ENCODE measurements around the gene PLAC1. TPM values are rescaled to one million over a fixed set of nuclear protein-coding genes. Genes with fewer than 3 reads are reported as not detected.
A peak's percentile ranks its signal among the peaks of the same experiment; 100 is the strongest.

The PLAC1 gene
- total and polyA plus RNA-seq, 11 donors: 0.62 TPM; not detected in 10

GRCh38 chrX:134672101-134672500 lies 13.8 kb upstream of the PLAC1 start:
- Histone ChIP-seq H3K27ac (no peak overlapping the region), H3K4me3 (no peak overlapping the region), H3K4me1 (peaks cover 0 to 4% (median 0%) of the 10 kb centered on the region in 12 donors), H3K9me3 (no peaks in the 10 kb centered on the region), H3K27me3 (no peaks in the 10 kb centered on the region), H3K36me3 (no peaks in the 10 kb centered on the region)
- DNase-seq (no peak), ATAC-seq (no peak)
- 59 to 88% (median 77%) methylated on average over 4 of the region's 4 CpGs for WGBS, 4 donors
- intact Hi-C loops (cut with DNase I): no loop called here
- TF ChIP-seq POLR2A (IDR thresholded peaks at IDR 0.05): no peak
- no peak for TF ChIP-seq CTCF (IDR thresholded peaks at IDR 0.05)

- ATAC-seq: no peak
- no peak overlapping the region for H3K27ac ChIP-seq
Observed at GRCh38 chrX:134671294-134671693, 13.0 kb upstream of the PLAC1 start.

DNA sequence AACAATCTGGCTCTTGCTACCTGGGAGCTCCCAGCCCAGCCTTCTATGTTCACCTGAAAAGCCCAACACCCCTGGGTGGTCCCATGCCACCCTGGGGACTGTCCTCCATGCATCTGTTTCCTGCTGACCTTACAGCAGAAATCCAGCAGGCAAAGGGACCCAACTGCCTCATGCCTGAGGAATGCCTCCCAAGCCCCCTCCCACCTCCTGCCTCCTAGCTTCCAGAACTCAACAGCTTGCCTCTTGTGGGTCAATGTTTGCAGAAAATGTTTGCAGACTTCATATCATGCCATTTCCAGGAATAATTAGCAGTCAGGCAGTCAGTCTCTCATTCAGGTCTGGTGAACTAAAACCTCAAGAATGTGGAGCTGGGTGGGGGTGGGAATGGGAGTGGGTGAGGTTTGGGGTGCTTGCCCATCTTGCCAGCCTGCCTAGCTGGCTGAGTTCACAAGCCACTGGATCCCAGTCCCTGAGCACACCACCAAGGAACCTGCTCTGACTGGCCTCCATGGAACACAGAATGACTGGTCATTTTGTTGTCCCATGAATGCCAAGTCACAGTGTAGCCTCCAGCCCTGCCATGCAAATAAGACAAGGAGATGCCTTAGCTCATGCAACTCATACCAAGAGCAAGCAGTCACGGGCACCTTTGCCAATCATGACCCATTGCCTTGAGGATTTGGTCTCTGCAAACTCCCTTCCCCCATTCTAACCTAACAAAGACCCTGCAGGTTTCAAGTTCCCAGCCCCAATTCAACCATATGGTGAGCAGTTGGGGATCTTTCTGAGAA lies 12.1 kb upstream of the PLAC1 start:
- DNase-seq (no peak), ATAC-seq (peak in 2 of 4 donors; percentile 24 to 49)
- TF ChIP-seq POLR2A (IDR thresholded peaks at IDR 0.05): no peak
- TF ChIP-seq CTCF (IDR thresholded peaks at IDR 0.05): no peak
- H3K27ac ChIP-seq: peak overlapping the region in 1 of 12 donors; percentile 17
- H3K4me1 ChIP-seq: peaks cover 0 to 4% (median 0%) of the 10 kb centered on the region in 12 donors
- 20 to 88% (median 74%) methylated on average over 1 of the region's 1 CpG for WGBS, 4 donors
- H3K9me3 ChIP-seq: no peaks in the 10 kb centered on the region
- no peaks in the 10 kb centered on the region for H3K36me3 ChIP-seq
- intact Hi-C loops (cut with DNase I): no loop called here
- no peak overlapping the region for H3K4me3 ChIP-seq
- H3K27me3 ChIP-seq: no peaks in the 10 kb centered on the region

More at GRCh38 chrX:134671294-134671693, 13.0 kb upstream of the PLAC1 start:
- WGBS, 4 donors: 54 to 75% (median 70%) methylated on average over 6 of the region's 6 CpGs
- TF ChIP-seq POLR2A (IDR thresholded peaks at IDR 0.05) (no peak), CTCF (IDR thresholded peaks at IDR 0.05) (no peak)
- Histone ChIP-seq H3K4me1 (peaks cover 0 to 4% (median 0%) of the 10 kb centered on the region in 12 donors), H3K4me3 (no peak overlapping the region), H3K36me3 (no peaks in the 10 kb centered on the region), H3K27me3 (no peaks in the 10 kb centered on the region), H3K9me3 (no peaks in the 10 kb centered on the region)
- no peak for DNase-seq
- intact Hi-C loops (cut with DNase I): no loop called here

DNA sequence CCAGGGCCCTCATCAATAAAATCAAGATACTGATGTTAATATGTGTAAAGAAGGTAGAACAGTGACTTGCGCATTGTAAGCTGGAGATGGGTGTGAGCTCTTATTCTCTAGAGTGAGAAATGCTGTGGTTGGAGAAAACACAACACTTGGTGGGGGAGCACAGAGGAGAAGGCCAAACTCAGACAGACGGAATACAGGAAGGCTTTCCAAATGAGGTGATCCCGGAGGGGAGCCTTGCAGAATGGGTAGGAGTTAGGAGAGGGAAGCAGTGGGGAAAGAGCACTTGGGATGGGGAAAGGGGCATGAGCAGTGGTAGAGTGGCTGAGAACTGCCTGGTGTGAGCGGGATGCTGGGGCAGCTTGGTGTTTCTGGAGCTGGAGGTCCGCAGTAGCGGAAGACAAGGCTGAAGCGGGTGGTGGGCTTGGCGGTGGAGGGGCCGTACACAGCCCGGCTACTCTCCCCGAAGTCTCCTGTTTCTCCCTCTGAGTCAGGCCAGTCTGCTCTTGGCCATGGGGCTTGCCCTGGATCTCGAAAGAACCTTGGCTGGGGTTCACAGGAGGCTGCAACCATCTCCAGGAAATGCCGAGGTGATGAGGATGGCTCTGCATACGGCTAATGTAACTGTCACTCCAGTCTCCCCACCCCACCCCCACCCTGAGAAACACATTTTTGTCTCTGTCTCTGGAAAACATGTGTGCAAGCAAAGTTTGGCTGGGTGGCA lies 11.3 kb upstream of the PLAC1 start:
- Histone ChIP-seq H3K36me3 (no peaks in the 10 kb centered on the region), H3K27me3 (no peaks in the 10 kb centered on the region), H3K9me3 (no peaks in the 10 kb centered on the region), H3K4me1 (peaks cover 0 to 4% (median 0%) of the 10 kb centered on the region in 12 donors), H3K27ac (peak overlapping the region in 2 of 12 donors; percentile 15 to 17), H3K4me3 (no peak overlapping the region)
- ATAC-seq (peak in 3 of 4 donors; percentile 69 to 83 (median 73)), DNase-seq (peak in 3 of 5 donors; percentile 23 to 47 (median 45))
- no peak for TF ChIP-seq CTCF (IDR thresholded peaks at IDR 0.05)
- no peak for TF ChIP-seq POLR2A (IDR thresholded peaks at IDR 0.05)
- 59 to 80% (median 62%) methylated on average over 11 to 14 of the region's 14 CpGs for WGBS, 4 donors
- intact Hi-C loops (cut with DNase I): no loop called here
